Neural progenitor cell (in vitro differentiated cells): ENCODE data around the gene TNIP1. TPM values are rescaled to one million over a fixed set of nuclear protein-coding genes. Genes with fewer than 3 reads are reported as not detected.

Source experiments
- DNase-seq: peaks from one replicate; pipeline ENCODE4 v3.0.0-alpha.2; 2016; ENCODE audit warnings: low spot score
- H2AFZ ChIP-seq: fragments of 200-600 bp; sonication (generic); replicated peaks from 2 replicates; pipeline ENCODE4 v1.6.1; 2016; ENCODE audit warnings: antibody characterized with exemption
- H3F3A ChIP-seq: fragments of 200-600 bp; sonication (generic); 2 replicates; pipeline ENCODE4 v1.6.1; 2016; ENCODE audit warnings: antibody characterized with exemption, low read depth
- H3K27ac ChIP-seq: fragments of 200-600 bp; sonication (generic); 2 replicates; pipeline ENCODE4 v1.5.1; 2016; ENCODE audit warnings: mild to moderate bottlenecking
- H3K27me3 ChIP-seq: fragments of 200-600 bp; sonication (generic); 2 replicates; pipeline ENCODE4 v1.6.1; 2016; ENCODE audit warnings: mild to moderate bottlenecking, moderate library complexity
- H3K36me3 ChIP-seq: fragments of 200-600 bp; sonication (generic); 2 replicates; pipeline ENCODE4 v1.5.1; 2016
- H3K4me1 ChIP-seq: fragments of 200-600 bp; sonication (generic); 2 replicates; pipeline ENCODE4 v1.6.1; 2016; ENCODE audit warnings: mixed run types
- H3K4me2 ChIP-seq: fragments of 200-600 bp; sonication (generic); 2 replicates; pipeline ENCODE4 v1.6.1; 2016
- H3K4me3 ChIP-seq: fragments of 200-600 bp; sonication (generic); 2 replicates; pipeline ENCODE4 v1.5.1; 2016
- H3K79me2 ChIP-seq: fragments of 200-600 bp; sonication (generic); 2 replicates; pipeline ENCODE4 v1.6.1; 2016; ENCODE audit warnings: low read depth
- H3K9ac ChIP-seq: fragments of 200-600 bp; sonication (generic); 2 replicates; pipeline ENCODE4 v1.6.1; 2016
- H3K9me3 ChIP-seq: fragments of 200-600 bp; sonication (generic); 2 replicates; pipeline ENCODE4 v1.5.1; 2016; ENCODE audit warnings: low read depth
- H4K20me1 ChIP-seq: fragments of 200-600 bp; sonication (generic); 2 replicates; pipeline ENCODE4 v1.6.1; 2016; ENCODE audit warnings: low read depth
- H3K27ac Mint-ChIP-seq: 3 replicates; pipeline ENCODE4 v1.8.0; 2021; ENCODE audit warnings: mixed read lengths
- H3K27me3 Mint-ChIP-seq: 2 replicates; pipeline ENCODE4 v1.8.0; 2022; ENCODE audit warnings: low read depth, mild to moderate bottlenecking, inconsistent platforms, moderate library complexity, mixed read lengths; ENCODE audit not compliant: insufficient read depth
- H3K36me3 Mint-ChIP-seq: 3 replicates; pipeline ENCODE4 v1.8.0; 2021; ENCODE audit warnings: mixed read lengths
- H3K4me1 Mint-ChIP-seq: 3 replicates; pipeline ENCODE4 v1.8.0; 2021; ENCODE audit warnings: mixed read lengths
- H3K4me3 Mint-ChIP-seq: 3 replicates; pipeline ENCODE4 v1.8.0; 2021; ENCODE audit warnings: mild to moderate bottlenecking, moderate library complexity, mixed read lengths
- H3K9me3 Mint-ChIP-seq: 3 replicates; pipeline ENCODE4 v1.8.0; 2020; ENCODE audit warnings: mixed read lengths
- EZH2 ChIP-seq: fragments of 200-600 bp; sonication (generic); IDR thresholded peaks from 2 replicates; pipeline ENCODE4 v1.6.1; 2017; ENCODE audit warnings: antibody characterized with exemption, mild to moderate bottlenecking, moderate library complexity
- EZH2phosphoT487 ChIP-seq: fragments of 200-600 bp; sonication (generic); IDR thresholded peaks from 2 replicates; pipeline ENCODE4 v1.6.1; 2017; ENCODE audit warnings: antibody characterized with exemption
- total RNA-seq: library from RNA; depleted of rRNA; stranded (reverse); fragments of >200 nt; gene quantifications from 2 replicates; pipeline ENCODE4 v1.2.3, GENCODE V29; 2015; ENCODE audit warnings: low replicate concordance
- TF ChIP-seq, protein P1 (sequence below): fragments of 200-600 bp; sonication (generic); IDR thresholded peaks from 2 replicates; pipeline ENCODE4 v1.5.1; 2017; ENCODE audit warnings: antibody characterized with exemption, mild to moderate bottlenecking

The TNIP1 gene
- total RNA-seq, 1 donor from 2014 or later, result 33.5 TPM

DNA sequence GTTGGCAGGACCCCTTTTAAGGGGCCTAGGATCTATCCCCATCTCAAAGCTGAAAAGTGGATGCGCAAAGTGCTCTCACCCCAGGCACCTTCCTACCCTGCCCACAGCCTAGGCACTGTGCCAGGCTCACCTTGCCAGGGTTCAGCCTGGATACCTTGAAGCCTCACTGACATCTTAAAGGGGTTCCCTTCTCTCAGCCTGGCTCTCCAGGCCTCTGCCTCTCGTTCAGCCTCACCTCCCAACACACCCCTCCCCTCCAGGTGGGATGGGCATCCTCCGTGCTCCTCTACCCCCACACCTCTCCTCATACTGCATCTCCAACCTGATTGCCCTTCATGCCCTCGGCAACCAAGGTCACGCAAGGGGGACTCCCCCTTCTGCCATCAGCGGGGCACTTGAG lies 25.5 kb downstream of the TNIP1 start:
- Histone ChIP-seq H3F3A (no peaks in the 10 kb centered on the region), H2AFZ (no peak overlapping the region), H3K36me3 (no peaks in the 10 kb centered on the region), H3K4me1 (no peaks in the 10 kb centered on the region), H4K20me1 (no peaks in the 10 kb centered on the region), H3K9ac (no peak overlapping the region), H3K4me2 (no peak overlapping the region), H3K27me3 (no peaks in the 10 kb centered on the region), H3K9me3 (no peaks in the 10 kb centered on the region), H3K27ac (no peak overlapping the region), H3K79me2 (no peaks in the 10 kb centered on the region), H3K4me3 (no peak overlapping the region)
- Mint-ChIP-seq H3K36me3 (peaks cover 12% of the 10 kb centered on the region), H3K9me3 (no peaks in the 10 kb centered on the region), H3K4me3 (no peak overlapping the region), H3K27me3 (no peaks in the 10 kb centered on the region), H3K27ac (no peak overlapping the region), H3K4me1 (no peaks in the 10 kb centered on the region)
- DNase-seq, result no peak
- TF ChIP-seq EZH2, result no peak
- TF ChIP-seq EZH2phosphoT487, result no peak

DNA sequence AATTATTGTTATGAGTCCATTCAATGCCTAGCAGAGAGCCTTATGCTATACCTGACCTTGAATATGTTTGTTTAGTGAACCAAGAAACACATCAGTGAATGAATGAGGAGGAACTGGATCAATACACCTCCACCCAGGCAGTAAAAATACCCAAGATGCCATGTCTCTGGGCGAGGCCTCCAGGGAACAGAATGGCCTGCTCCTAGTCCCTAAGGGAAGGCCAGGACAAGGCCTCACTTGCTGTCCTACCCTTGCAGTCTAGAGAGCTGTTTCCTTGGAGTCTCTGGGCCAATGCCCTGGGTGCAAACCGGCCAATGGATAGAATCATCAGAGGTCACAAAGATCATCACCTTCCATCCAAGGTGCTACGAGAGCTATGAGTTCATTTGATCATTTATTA lies 26.1 kb downstream of the TNIP1 start:
- Mint-ChIP-seq H3K36me3 (peaks cover 12% of the 10 kb centered on the region), H3K9me3 (no peaks in the 10 kb centered on the region), H3K27ac (no peak overlapping the region), H3K4me3 (no peak overlapping the region), H3K27me3 (no peaks in the 10 kb centered on the region), H3K4me1 (no peaks in the 10 kb centered on the region)
- Histone ChIP-seq H3K79me2 (no peaks in the 10 kb centered on the region), H3K27ac (no peak overlapping the region), H3K4me3 (no peak overlapping the region), H3K4me2 (no peak overlapping the region), H3K36me3 (no peaks in the 10 kb centered on the region), H3K9ac (no peak overlapping the region), H3K27me3 (no peaks in the 10 kb centered on the region), H3K9me3 (no peaks in the 10 kb centered on the region), H3K4me1 (no peaks in the 10 kb centered on the region), H2AFZ (no peak overlapping the region), H3F3A (no peaks in the 10 kb centered on the region), H4K20me1 (no peaks in the 10 kb centered on the region)
- TF ChIP-seq EZH2 (no peak), EZH2phosphoT487 (no peak)
- TF ChIP-seq, protein P1, sequence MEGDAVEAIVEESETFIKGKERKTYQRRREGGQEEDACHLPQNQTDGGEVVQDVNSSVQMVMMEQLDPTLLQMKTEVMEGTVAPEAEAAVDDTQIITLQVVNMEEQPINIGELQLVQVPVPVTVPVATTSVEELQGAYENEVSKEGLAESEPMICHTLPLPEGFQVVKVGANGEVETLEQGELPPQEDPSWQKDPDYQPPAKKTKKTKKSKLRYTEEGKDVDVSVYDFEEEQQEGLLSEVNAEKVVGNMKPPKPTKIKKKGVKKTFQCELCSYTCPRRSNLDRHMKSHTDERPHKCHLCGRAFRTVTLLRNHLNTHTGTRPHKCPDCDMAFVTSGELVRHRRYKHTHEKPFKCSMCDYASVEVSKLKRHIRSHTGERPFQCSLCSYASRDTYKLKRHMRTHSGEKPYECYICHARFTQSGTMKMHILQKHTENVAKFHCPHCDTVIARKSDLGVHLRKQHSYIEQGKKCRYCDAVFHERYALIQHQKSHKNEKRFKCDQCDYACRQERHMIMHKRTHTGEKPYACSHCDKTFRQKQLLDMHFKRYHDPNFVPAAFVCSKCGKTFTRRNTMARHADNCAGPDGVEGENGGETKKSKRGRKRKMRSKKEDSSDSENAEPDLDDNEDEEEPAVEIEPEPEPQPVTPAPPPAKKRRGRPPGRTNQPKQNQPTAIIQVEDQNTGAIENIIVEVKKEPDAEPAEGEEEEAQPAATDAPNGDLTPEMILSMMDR, result no peak
- DNase-seq, result no peak

DNA sequence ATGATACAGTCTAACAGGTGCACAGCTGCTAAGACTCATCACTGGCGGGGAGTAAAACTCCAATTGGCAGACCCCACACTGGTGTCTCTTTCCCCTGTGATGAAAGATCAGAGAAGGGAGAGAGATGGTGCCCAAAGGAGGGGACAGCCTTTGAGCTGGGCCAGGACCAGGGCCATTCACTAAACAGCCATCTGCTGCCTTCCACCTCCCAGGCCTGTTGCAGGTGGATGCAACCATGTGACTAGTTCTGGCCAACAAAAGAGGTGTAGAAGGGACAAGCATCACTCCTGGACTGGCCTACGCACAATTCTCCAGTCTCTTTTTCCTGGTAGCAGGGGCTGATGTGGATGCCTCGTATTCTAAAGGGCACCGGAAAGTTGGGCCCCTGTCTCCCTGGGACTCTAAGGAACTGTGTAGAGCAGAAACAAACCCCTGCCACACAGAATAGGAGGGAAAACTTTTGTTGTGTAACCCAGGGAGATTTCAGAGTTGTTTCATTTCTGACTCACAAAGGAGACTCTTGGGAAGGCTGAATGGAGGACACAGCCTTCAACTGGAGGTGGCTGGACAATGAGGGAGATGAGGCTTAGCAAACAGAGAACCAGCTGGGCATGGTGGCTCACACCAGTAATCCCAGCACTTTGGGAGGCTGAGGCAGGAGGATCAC lies 26.9 kb downstream of the TNIP1 start:
- H4K20me1 ChIP-seq, result no peaks in the 10 kb centered on the region
- no peaks in the 10 kb centered on the region for H3K9me3 ChIP-seq
- no peaks in the 10 kb centered on the region for H3K27me3 ChIP-seq
- no peak overlapping the region for H2AFZ ChIP-seq
- TF ChIP-seq, protein P1, result no peak
- no peak for TF ChIP-seq EZH2phosphoT487
- TF ChIP-seq EZH2, result no peak
- H3K4me3 ChIP-seq, result no peak overlapping the region
- no peak overlapping the region for H3K9ac ChIP-seq
- no peak overlapping the region for H3K4me2 ChIP-seq
- no peak overlapping the region for H3K27ac Mint-ChIP-seq
- no peak overlapping the region for H3K4me3 Mint-ChIP-seq
- H3K79me2 ChIP-seq, result no peaks in the 10 kb centered on the region
- no peaks in the 10 kb centered on the region for H3K4me1 ChIP-seq
- H3K36me3 Mint-ChIP-seq, result peaks cover 11% of the 10 kb centered on the region
- H3F3A ChIP-seq, result no peaks in the 10 kb centered on the region
- no peaks in the 10 kb centered on the region for H3K36me3 ChIP-seq
- H3K27me3 Mint-ChIP-seq, result no peaks in the 10 kb centered on the region
- DNase-seq, result no peak
- no peak overlapping the region for H3K27ac ChIP-seq
- H3K9me3 Mint-ChIP-seq, result no peaks in the 10 kb centered on the region
- H3K4me1 Mint-ChIP-seq, result no peaks in the 10 kb centered on the region

DNA sequence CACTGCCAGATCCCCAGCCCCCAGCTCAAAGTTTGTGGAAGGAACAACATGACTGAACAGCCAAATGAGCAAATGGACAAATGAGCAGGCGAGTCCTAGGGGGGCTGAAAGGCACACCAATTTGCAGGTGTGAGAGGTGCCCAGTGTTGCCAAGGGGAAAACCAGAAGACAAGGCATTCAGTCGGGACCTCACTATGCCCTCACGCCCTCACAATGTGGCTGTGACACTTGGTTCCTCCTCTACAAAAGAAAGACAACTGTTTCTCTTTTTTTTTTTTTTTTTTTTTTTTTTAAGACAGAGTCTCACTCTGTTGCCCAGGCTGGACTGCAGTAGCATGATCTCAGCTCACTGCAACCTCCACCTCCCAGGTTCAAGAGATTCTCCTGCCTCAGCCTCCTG lies 28.0 kb downstream of the TNIP1 start:
- no peaks in the 10 kb centered on the region for H3K4me1 Mint-ChIP-seq
- H3K4me2 ChIP-seq, result no peak overlapping the region
- peaks cover 4% of the 10 kb centered on the region for H4K20me1 ChIP-seq
- H3K9me3 Mint-ChIP-seq, result no peaks in the 10 kb centered on the region
- no peak for TF ChIP-seq EZH2phosphoT487
- TF ChIP-seq EZH2, result no peak
- TF ChIP-seq, protein P1, result no peak
- H3F3A ChIP-seq, result peaks cover 5% of the 10 kb centered on the region
- no peak for DNase-seq
- H3K4me3 ChIP-seq, result no peak overlapping the region
- peaks cover 4% of the 10 kb centered on the region for H3K36me3 ChIP-seq
- no peaks in the 10 kb centered on the region for H3K27me3 ChIP-seq
- no peaks in the 10 kb centered on the region for H3K4me1 ChIP-seq
- no peak overlapping the region for H2AFZ ChIP-seq
- no peaks in the 10 kb centered on the region for H3K79me2 ChIP-seq
- no peak overlapping the region for H3K4me3 Mint-ChIP-seq
- no peaks in the 10 kb centered on the region for H3K27me3 Mint-ChIP-seq
- no peaks in the 10 kb centered on the region for H3K9me3 ChIP-seq
- no peak overlapping the region for H3K27ac ChIP-seq
- H3K36me3 Mint-ChIP-seq, result peaks cover 18% of the 10 kb centered on the region
- H3K27ac Mint-ChIP-seq, result peak overlapping the region; percentile 38
- no peak overlapping the region for H3K9ac ChIP-seq
